ENCODE measurements around the gene TRIM72. TPM values are rescaled to one million over a fixed set of nuclear protein-coding genes. Genes with fewer than 3 reads are reported as not detected.

Gene TRIM72
- total and polyA plus RNA-seq, 2 of the 8 experiments (the other 6 are each of a cell fraction or from before 2014, with no cell fraction given), result 0.57 to 2.1 TPM

GRCh38 chr16:31217136-31217530 lies 3.2 kb downstream of the TRIM72 start:
- H3K9ac ChIP-seq (replicated peaks in 1 of 4; ENCODE audit: extremely low read depth in 1 of 4, low read depth in 3 of 4, low read length in 3 of 4), result no peak overlapping the region
- H2BK20ac ChIP-seq (ENCODE audit: low read length), result no peak overlapping the region
- H3K79me1 ChIP-seq (ENCODE audit: low read depth, low read length), result no peaks in the 10 kb centered on the region
- no peak overlapping the region for H3K4ac ChIP-seq (replicated peaks; ENCODE audit: insufficient read length, low read depth, low read length)
- peak overlapping the region; percentile 22; the same call in 1 of the 2 replicates for H4K8ac ChIP-seq (ENCODE audit: extremely low read depth, insufficient read depth, low read length)
- H3K36me3 ChIP-seq (ENCODE audit: control insufficient read depth in 2 of 4, insufficient read depth in 4 of 4, low read length in 3 of 4), result no peaks in the 10 kb centered on the region
- H2BK15ac ChIP-seq (ENCODE audit: low read length), result no peak overlapping the region
- H3K27ac ChIP-seq (ENCODE audit: low read depth, low read length), result no peak overlapping the region
- no peak overlapping the region for H2BK120ac ChIP-seq (replicated peaks; ENCODE audit: low read depth, low read length)
- FAIRE-seq, result no peak
- TF ChIP-seq CEBPB (IDR thresholded peaks at IDR 0.05; ENCODE audit: low read depth, low read length) (no peak), CTCF (IDR thresholded peaks at IDR 0.05; ENCODE audit: control extremely low read depth in 1 of 3, insufficient read depth in 1 of 3, low read depth in 1 of 3, low read length in 3 of 3) (0 out of 4 replicates have a peak, but pooled peaks of 1 of the 3 experiments have one; percentile 18)
- peak overlapping the region; percentile 84; the same call in 1 of the 2 replicates for H2AFZ ChIP-seq (ENCODE audit: low read length)
- POLR2A ChIA-PET (ENCODE audit: partially characterized antibody), result interaction anchor here (0.7 to 24.0 kb wide), 9 partner anchors 11 to 278 kb away, joined by 3 to 430 read pairs (median 4); partner anchors contain the start of genes FUS and PYCARD
- DNase-seq (ENCODE audit: low read depth in 1 of 2, low spot score in 2 of 2), result no peak
- H3K9me3 ChIP-seq (ENCODE audit: insufficient read depth in 2 of 2, low read depth in 1 of 2, low read length in 1 of 2), result no peaks in the 10 kb centered on the region
- 54% methylated on average over 4 of the region's 4 CpGs; no CpG with 5 or more reads in 1 of the 2 experiments for WGBS, 2 experiments (ENCODE audit: extremely low coverage in 1 of 2, insufficient coverage in 1 of 2, insufficient read length in 1 of 2, insufficient replicate concordance in 2 of 2, low coverage in 1 of 2, low lambda C conversion rate in 2 of 2, missing lambda C conversion rate in 1 of 2)
- peak overlapping the region; percentile 1 to 74 (median 49); a peak in 5 of 8 replicates for H3K4me3 ChIP-seq (ENCODE audit: extremely low read depth in 1 of 4, insufficient read depth in 2 of 4, low read depth in 3 of 4, low read length in 4 of 4)
- H3K4me2 ChIP-seq (ENCODE audit: insufficient read depth in 1 of 2, low read depth in 2 of 2, low read length in 2 of 2), result peak overlapping the region; percentile 79 to 92
- H3K14ac ChIP-seq (ENCODE audit: insufficient read length), result no peak overlapping the region
- H3K23me2 ChIP-seq (ENCODE audit: low read depth, low read length), result peaks cover 19% of the 10 kb centered on the region
- no peaks in the 10 kb centered on the region for H4K20me1 ChIP-seq (replicated peaks in 1 of 2; ENCODE audit: control insufficient read depth in 1 of 2, insufficient read depth in 2 of 2, low read length in 2 of 2)
- H2BK12ac ChIP-seq (ENCODE audit: low read depth, low read length), result peak overlapping the region; percentile 76; the same call in 1 of the 2 replicates
- H2BK5ac ChIP-seq (ENCODE audit: low read depth, low read length), result no peak overlapping the region
- peaks cover 8 to 21% (median 19%) of the 10 kb centered on the region in 4 experiments for H3K27me3 ChIP-seq (replicated peaks in 1 of 4; ENCODE audit: control insufficient read depth in 3 of 4, extremely low read depth in 1 of 4, insufficient read depth in 3 of 4, low read length in 3 of 4)
- CTCF ChIA-PET (ENCODE audit: partially characterized antibody), result interaction anchor here (0.6 to 2.6 kb wide), 19 partner anchors 10 to 477 kb away, joined by 3 to 10 read pairs (median 4); partner anchors contain the start of genes PYCARD and ZNF843
- no peak overlapping the region for H4K5ac ChIP-seq (ENCODE audit: insufficient read length, low read depth, low read length)
- H3K79me2 ChIP-seq (ENCODE audit: control insufficient read depth in 1 of 2, insufficient read depth in 2 of 2, low read length in 2 of 2), result no peaks in the 10 kb centered on the region
- H2AK5ac ChIP-seq (ENCODE audit: low read depth, low read length), result no peak overlapping the region
- no peak overlapping the region for H4K91ac ChIP-seq (replicated peaks; ENCODE audit: insufficient read length, low read length)
- H3K56ac ChIP-seq (replicated peaks; ENCODE audit: insufficient read length, low read depth, low read length), result no peak overlapping the region
- H3K23ac ChIP-seq (ENCODE audit: insufficient read length), result no peak overlapping the region
- peaks cover 0 to 33% (median 20%) of the 10 kb centered on the region in 4 experiments; a peak in 6 of 7 replicates for H3K4me1 ChIP-seq (replicated peaks in 1 of 4; ENCODE audit: control insufficient read depth in 3 of 4, insufficient read depth in 4 of 4, low read length in 3 of 4)
- no peak overlapping the region for H3K18ac ChIP-seq (ENCODE audit: extremely low read depth, low read length)

Data from H1 (cell line).